Left ventricle myocardium inferior (tissue), 1 donor: ENCODE results near the gene NTM. TPM values are rescaled to one million over a fixed set of nuclear protein-coding genes. Genes with fewer than 3 reads are reported as not detected.

Experiments
- DNase-seq: peaks from one replicate; pipeline ENCODE4 v3.0.0-alpha.2; 2020
- H3K27ac ChIP-seq: fragments of 200-600 bp; replicated peaks from 2 replicates; pipeline ENCODE4 v1.8.0; 2021
- H3K27me3 ChIP-seq: fragments of 200-600 bp; 2 replicates; pipeline ENCODE4 v1.8.0; 2021; ENCODE audit warnings: low read depth
- H3K36me3 ChIP-seq: fragments of 200-600 bp; 2 replicates; pipeline ENCODE4 v1.8.0; 2021
- H3K4me1 ChIP-seq: fragments of 200-600 bp; 2 replicates; pipeline ENCODE4 v1.8.0; 2021
- H3K4me3 ChIP-seq: fragments of 200-600 bp; 2 replicates; pipeline ENCODE4 v1.8.0; 2021; ENCODE audit warnings: mild to moderate bottlenecking, moderate library complexity
- H3K9me3 ChIP-seq: fragments of 200-600 bp; replicated peaks from 2 replicates; pipeline ENCODE4 v1.8.0; 2021
- intact Hi-C: fragments of 100-400 bp; cut with micrococcal nuclease; formaldehyde crosslinking; loops from one replicate; pipeline ENCODE4 v1.11.0; 2022
- total RNA-seq: library from RNA; stranded (reverse); fragmentation: NEBNext Ultra II Directional; extraction: Animal tissue kit (Norgen Biotek cat#: 25700); gene quantifications from one replicate; pipeline ENCODE4 v1.2.1, GENCODE V29; 2021
- TF ChIP-seq, protein P1 (sequence below): fragments of 200-600 bp; IDR thresholded peaks from 2 replicates; pipeline ENCODE4 v1.8.0; 2021; ENCODE audit warnings: antibody characterized with exemption, mild to moderate bottlenecking, borderline replicate concordance
- donor health status: DM: no; HTN: yes; CAD: no; lungs with severe emphysema.

Gene NTM
- total RNA-seq, 1 donor from 2014 or later: 1.0 TPM

DNA sequence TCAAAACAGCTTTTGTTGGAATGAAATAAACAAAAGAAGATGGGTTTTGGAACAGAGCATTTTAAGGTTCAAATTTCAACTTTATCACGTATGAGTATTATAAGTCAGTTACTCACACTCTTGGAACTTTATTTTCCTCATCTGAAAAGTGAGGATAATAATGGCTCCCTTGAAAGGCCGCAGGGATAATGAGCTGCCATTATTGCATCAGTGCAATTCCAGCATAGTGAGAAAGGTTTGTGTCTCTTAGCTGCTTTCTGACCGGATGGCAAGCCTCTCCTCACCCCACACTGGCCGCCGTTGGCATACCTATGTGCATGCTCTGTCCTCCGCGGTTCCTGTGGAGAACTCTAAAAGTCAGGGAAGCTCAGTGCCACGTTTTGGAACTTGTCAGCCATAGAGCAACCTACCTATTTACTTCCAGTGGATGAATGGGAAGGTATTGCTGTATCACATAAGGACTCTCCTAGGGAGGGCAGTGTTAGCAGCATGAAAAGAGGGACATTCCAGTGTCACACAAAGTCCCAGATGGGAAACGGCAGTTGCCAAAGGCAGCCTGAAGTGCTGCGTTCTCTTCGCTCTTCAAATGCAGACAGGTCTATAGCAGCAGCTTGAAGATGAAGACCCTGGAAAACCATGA is 368.9 kb downstream of the NTM start:
- intact Hi-C loops: no loop called here
- H3K36me3 ChIP-seq: no peaks in the 10 kb centered on the region
- peaks cover 79% of the 10 kb centered on the region for H3K27me3 ChIP-seq
- TF ChIP-seq, protein P1, sequence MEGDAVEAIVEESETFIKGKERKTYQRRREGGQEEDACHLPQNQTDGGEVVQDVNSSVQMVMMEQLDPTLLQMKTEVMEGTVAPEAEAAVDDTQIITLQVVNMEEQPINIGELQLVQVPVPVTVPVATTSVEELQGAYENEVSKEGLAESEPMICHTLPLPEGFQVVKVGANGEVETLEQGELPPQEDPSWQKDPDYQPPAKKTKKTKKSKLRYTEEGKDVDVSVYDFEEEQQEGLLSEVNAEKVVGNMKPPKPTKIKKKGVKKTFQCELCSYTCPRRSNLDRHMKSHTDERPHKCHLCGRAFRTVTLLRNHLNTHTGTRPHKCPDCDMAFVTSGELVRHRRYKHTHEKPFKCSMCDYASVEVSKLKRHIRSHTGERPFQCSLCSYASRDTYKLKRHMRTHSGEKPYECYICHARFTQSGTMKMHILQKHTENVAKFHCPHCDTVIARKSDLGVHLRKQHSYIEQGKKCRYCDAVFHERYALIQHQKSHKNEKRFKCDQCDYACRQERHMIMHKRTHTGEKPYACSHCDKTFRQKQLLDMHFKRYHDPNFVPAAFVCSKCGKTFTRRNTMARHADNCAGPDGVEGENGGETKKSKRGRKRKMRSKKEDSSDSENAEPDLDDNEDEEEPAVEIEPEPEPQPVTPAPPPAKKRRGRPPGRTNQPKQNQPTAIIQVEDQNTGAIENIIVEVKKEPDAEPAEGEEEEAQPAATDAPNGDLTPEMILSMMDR: no peak
- H3K4me3 ChIP-seq: no peak overlapping the region
- no peak for DNase-seq
- no peaks in the 10 kb centered on the region for H3K4me1 ChIP-seq
- H3K9me3 ChIP-seq: no peaks in the 10 kb centered on the region
- H3K27ac ChIP-seq: no peak overlapping the region

DNA sequence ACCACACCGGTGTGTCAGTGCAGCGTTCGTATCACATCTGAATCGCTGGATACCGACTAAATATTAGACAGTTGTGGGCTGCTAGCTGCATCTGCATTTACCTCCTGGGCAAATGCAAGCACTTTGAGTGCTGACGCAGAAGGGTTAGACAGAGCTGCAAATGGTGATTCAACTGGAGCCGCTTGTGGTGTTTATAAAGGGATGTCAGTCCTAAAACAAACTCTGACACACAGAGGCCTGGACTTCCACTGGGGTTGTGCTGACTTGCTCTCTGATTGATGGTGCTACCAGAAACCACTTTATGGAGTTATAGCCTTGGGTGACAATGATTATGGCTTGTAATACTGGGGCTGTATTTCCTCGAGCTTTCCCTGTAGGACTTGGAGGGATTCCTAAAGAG is 374.4 kb downstream of the NTM start:
- TF ChIP-seq, protein P1: no peak
- intact Hi-C loops: no loop called here
- DNase-seq: no peak
- H3K27me3 ChIP-seq: peaks cover 76% of the 10 kb centered on the region
- no peak overlapping the region for H3K4me3 ChIP-seq
- no peak overlapping the region for H3K27ac ChIP-seq
- H3K36me3 ChIP-seq: no peaks in the 10 kb centered on the region
- peaks cover 7% of the 10 kb centered on the region for H3K4me1 ChIP-seq
- H3K9me3 ChIP-seq: no peaks in the 10 kb centered on the region

- intact Hi-C loops: no loop called here
- TF ChIP-seq, protein P1: no peak
- Histone ChIP-seq H3K27me3 (peaks cover 76% of the 10 kb centered on the region), H3K4me1 (peaks cover 7% of the 10 kb centered on the region), H3K9me3 (no peaks in the 10 kb centered on the region), H3K4me3 (no peak overlapping the region), H3K27ac (no peak overlapping the region), H3K36me3 (no peaks in the 10 kb centered on the region)
- DNase-seq: no peak
Observed at GRCh38 chr11:131745405-131745804, 375.0 kb downstream of the NTM start.

DNA sequence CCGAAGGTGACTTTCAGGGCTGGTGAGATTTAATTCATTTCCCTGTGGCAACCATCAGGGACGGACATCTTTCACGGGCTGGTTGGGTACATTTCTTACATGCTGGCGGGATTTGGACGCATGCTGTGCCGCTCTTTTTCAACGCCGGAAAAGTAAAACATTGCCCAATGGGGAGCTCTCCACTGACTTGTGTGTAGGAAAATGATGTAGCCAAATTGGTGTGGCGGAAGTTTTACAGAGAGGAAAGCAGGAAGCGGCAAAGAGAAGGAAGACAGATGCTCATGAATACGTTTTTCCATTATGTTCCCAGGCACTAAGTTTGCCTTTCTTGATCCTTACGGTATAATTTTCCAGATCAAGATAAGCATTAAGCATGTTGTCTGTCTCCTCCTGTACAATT is 375.8 kb downstream of the NTM start:
- H3K4me3 ChIP-seq: no peak overlapping the region
- peaks cover 75% of the 10 kb centered on the region for H3K27me3 ChIP-seq
- H3K4me1 ChIP-seq: peaks cover 7% of the 10 kb centered on the region
- H3K9me3 ChIP-seq: no peaks in the 10 kb centered on the region
- H3K27ac ChIP-seq: no peak overlapping the region
- no peaks in the 10 kb centered on the region for H3K36me3 ChIP-seq
- TF ChIP-seq, protein P1: no peak
- DNase-seq: no peak
- intact Hi-C loops: no loop called here

DNA sequence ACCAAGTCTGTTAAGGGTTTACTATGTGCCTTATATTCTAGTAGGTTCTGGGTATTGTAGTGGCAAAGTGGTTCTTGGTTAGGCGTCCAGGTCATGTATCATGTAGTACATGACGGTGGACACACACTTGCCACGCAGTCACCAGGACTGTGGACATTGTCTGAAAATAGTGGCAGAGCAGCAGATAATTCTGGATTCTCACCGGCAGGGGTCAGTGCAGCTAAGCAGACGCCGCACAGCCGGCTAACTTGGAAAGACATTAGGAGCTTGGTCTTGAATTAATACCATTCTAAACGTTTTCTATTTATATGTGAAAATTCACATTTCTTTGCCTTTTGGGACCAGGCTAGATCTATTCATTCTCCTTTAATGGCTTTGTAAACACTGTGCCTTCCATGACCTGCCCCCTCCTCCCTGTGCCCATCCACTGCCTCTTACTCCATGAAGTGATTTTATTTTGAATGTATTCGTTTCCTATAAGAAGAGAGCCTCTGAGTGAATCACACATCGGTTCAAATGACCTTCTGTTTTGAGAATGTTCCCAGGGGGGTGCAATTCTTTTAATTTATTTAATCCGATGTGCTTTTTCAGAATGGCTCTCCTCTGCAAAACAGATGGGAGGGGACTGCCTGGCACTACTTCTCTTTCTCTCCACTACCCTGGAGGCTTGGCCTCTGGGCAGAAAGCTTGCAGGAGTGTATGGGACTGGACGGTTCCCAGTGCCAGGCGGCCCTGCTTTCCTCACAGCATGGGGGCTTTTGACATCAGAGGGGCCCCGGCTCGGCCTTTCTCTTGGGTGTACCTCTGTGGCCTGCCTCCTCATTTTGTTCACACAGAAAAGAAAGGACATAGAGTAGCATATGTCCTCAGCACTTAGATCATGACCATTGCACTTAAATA is 378.0 kb downstream of the NTM start:
- Histone ChIP-seq H3K27ac (no peak overlapping the region), H3K27me3 (peaks cover 66% of the 10 kb centered on the region), H3K4me3 (no peak overlapping the region), H3K36me3 (no peaks in the 10 kb centered on the region), H3K9me3 (no peaks in the 10 kb centered on the region), H3K4me1 (peaks cover 7% of the 10 kb centered on the region)
- intact Hi-C loops: no loop called here
- peak; percentile 48 for DNase-seq
- TF ChIP-seq, protein P1: peak; percentile 82
